T-helper 1 cell (primary cell): ENCODE measurements around the gene RAI1.

Experiments
- DNase-seq, 5 donors: peaks; one replicate each; pipeline ENCODE4 v3.0.0-alpha.2; 2012 to 2020

The RAI1 gene

GRCh38 chr17:17770632-17771044, 89.4 kb downstream of the RAI1 start:
- no peak for DNase-seq

GRCh38 chr17:17771498-17772201, 90.4 kb downstream of the RAI1 start:
- DNase-seq = no peak

- DNase-seq = no peak
These were observed 91.0 kb downstream of the RAI1 start for GRCh38 chr17:17772231-17772630.

- no peak for DNase-seq
These were observed 93.0 kb downstream of the RAI1 start for GRCh38 chr17:17774009-17774881.

GRCh38 chr17:17776889-17777288, 95.6 kb downstream of the RAI1 start:
- DNase-seq = no peak

GRCh38 chr17:17778308-17779014, 97.2 kb downstream of the RAI1 start:
- DNase-seq = no peak

GRCh38 chr17:17779015-17779611, 97.9 kb downstream of the RAI1 start:
- DNase-seq = no peak

GRCh38 chr17:17780922-17781590, 99.8 kb downstream of the RAI1 start:
- DNase-seq = no peak

GRCh38 chr17:17781591-17782496, 100.6 kb downstream of the RAI1 start:
- DNase-seq = peak in 1 of 5 donors; percentile 35

GRCh38 chr17:17782523-17783115, 101.4 kb downstream of the RAI1 start:
- DNase-seq = no peak

GRCh38 chr17:17783116-17783824, 102.0 kb downstream of the RAI1 start:
- DNase-seq = peak; percentile 33 to 54 (median 49)

GRCh38 chr17:17783825-17784656, 102.8 kb downstream of the RAI1 start:
- no peak for DNase-seq

GRCh38 chr17:17784657-17785267, 103.5 kb downstream of the RAI1 start:
- no peak for DNase-seq

GRCh38 chr17:17785407-17785806, 104.1 kb downstream of the RAI1 start:
- DNase-seq = no peak

- no peak for DNase-seq
These were observed 105.7 kb downstream of the RAI1 start for GRCh38 chr17:17786998-17787397.

- no peak for DNase-seq
These were observed 106.3 kb downstream of the RAI1 start for GRCh38 chr17:17787568-17787967.

GRCh38 chr17:17788967-17789366, 107.7 kb downstream of the RAI1 start:
- no peak for DNase-seq

- no peak for DNase-seq
These were observed 108.2 kb downstream of the RAI1 start for GRCh38 chr17:17789410-17789809.
